Caco-2 (cell line): ENCODE measurements around the gene MPZL3. TPM values are rescaled to one million over a fixed set of nuclear protein-coding genes. Genes with fewer than 3 reads are reported as not detected.

Experiments
- BruUV-seq: library from RNA; stranded (reverse); fragments of 400-500 nt; replicated peaks from 2 replicates; lab custom pipeline; 2021; lab: Mats Ljungman, UMichigan
- CTCF ChIA-PET: fragments of 300-600 bp; sonication (Branson Sonifier 250); formaldehyde crosslinking; loops from one replicate; lab custom pipeline; 2022; ENCODE audit warnings: antibody characterized with exemption; lab: Charles Lee
- POLR2A ChIA-PET: fragments of 300-600 bp; sonication (Branson Sonifier 250); formaldehyde crosslinking; loops from one replicate; lab custom pipeline; 2022; ENCODE audit warnings: antibody characterized with exemption; lab: Charles Lee
- DNase-seq, 2 experiments: peaks; one replicate each; pipeline versions ENCODE4 v3.0.0 to v3.0.0-alpha.2; 2020 to 2022
- H3K27me3 ChIP-seq: replicated peaks from 2 replicates; pipeline ENCODE4 v1.6.0; 2011; ENCODE audit warnings: low read length; ENCODE audit not compliant: control insufficient read depth, insufficient read depth
- H3K36me3 ChIP-seq: 2 replicates; pipeline ENCODE4 v1.5.1; 2011; ENCODE audit warnings: low read length; ENCODE audit not compliant: control insufficient read depth, insufficient read depth
- H3K4me1 ChIP-seq: fragments of 250-450 bp; sonication (Bioruptor Pico); 2 replicates; pipeline ENCODE4 v1.5.1; 2020; ENCODE audit warnings: mild to moderate bottlenecking
- H3K4me3 ChIP-seq: 2 replicates; pipeline ENCODE4 v1.5.1; 2011; ENCODE audit warnings: low read depth, mild to moderate bottlenecking, control low read depth, low read length
- H3K9me3 ChIP-seq: fragments of 250-450 bp; sonication (Bioruptor Pico); 2 replicates; pipeline ENCODE4 v1.5.1; 2020; ENCODE audit warnings: mild to moderate bottlenecking, moderate library complexity
- H3K27ac Mint-ChIP-seq: one replicate; pipeline ENCODE4 v1.8.0; 2022; ENCODE audit warnings: mixed read lengths; ENCODE audit not compliant: unreplicated experiment
- H3K27me3 Mint-ChIP-seq: one replicate; pipeline ENCODE4 v1.8.0; 2022; ENCODE audit warnings: mixed read lengths; ENCODE audit not compliant: insufficient read depth, unreplicated experiment
- H3K36me3 Mint-ChIP-seq: one replicate; pipeline ENCODE4 v1.8.0; 2022; ENCODE audit warnings: mild to moderate bottlenecking, mixed read lengths; ENCODE audit not compliant: insufficient read depth, unreplicated experiment
- H3K4me1 Mint-ChIP-seq: one replicate; pipeline ENCODE4 v1.8.0; 2022; ENCODE audit warnings: low read depth, mixed read lengths; ENCODE audit not compliant: unreplicated experiment
- H3K4me3 Mint-ChIP-seq: one replicate; pipeline ENCODE4 v1.8.0; 2022; ENCODE audit warnings: mild to moderate bottlenecking, moderate library complexity, mixed read lengths; ENCODE audit not compliant: unreplicated experiment
- H3K9me3 Mint-ChIP-seq: one replicate; pipeline ENCODE4 v1.8.0; 2022; ENCODE audit warnings: mixed read lengths; ENCODE audit not compliant: unreplicated experiment
- CTCF ChIP-seq, 2 experiments: fragments of 200-600 bp in 1 of 2; IDR thresholded peaks; 1 replicate in 1 of 2; 2 replicates in 1 of 2; pipeline versions ENCODE4 v1.5.1 to v1.8.0; 2011 to 2022; ENCODE audit warnings: antibody characterized with exemption in 1 of 2, control low read depth in 1 of 2, inconsistent platforms in 1 of 2, low read depth in 1 of 2, low read length in 1 of 2, mild to moderate bottlenecking in 1 of 2, moderate library complexity in 1 of 2; ENCODE audit not compliant: insufficient read depth in 1 of 2, severe bottlenecking in 1 of 2, unreplicated experiment in 1 of 2
- intact Hi-C: fragments of 100-400 bp; cut with micrococcal nuclease; formaldehyde crosslinking; loops from one replicate; pipeline ENCODE4 v1.10.0; 2022; ENCODE audit not compliant: unreplicated experiment
- total RNA-seq: library from RNA; stranded (reverse); gene quantifications from 2 replicates; pipeline ENCODE4 v1.2.3, GENCODE V29; 2022

The MPZL3 gene
- total RNA-seq, 1 experiment from 2014 or later: 31.8 TPM

- no peak for DNase-seq
- Mint-ChIP-seq H3K27me3 (no peaks in the 10 kb centered on the region), H3K27ac (no peak overlapping the region), H3K4me1 (peaks cover 5% of the 10 kb centered on the region), H3K4me3 (no peak overlapping the region), H3K36me3 (no peaks in the 10 kb centered on the region), H3K9me3 (no peaks in the 10 kb centered on the region)
- TF ChIP-seq CTCF (IDR thresholded peaks at IDR 0.05; ENCODE audit: insufficient read depth in 1 of 2, low read depth in 1 of 2, low read length in 1 of 2, severe bottlenecking in 1 of 2, unreplicated experiment in 1 of 2): no peak
- BruUV-seq: no TSS peak
- intact Hi-C loops: no loop called here
- H3K4me1 ChIP-seq: peaks cover 20% of the 10 kb centered on the region; the same call in 1 of the 2 replicates
- ChIA-PET POLR2A (no interaction called here), CTCF (no interaction called here)
- no peaks in the 10 kb centered on the region for H3K27me3 ChIP-seq
- H3K9me3 ChIP-seq: no peaks in the 10 kb centered on the region
- H3K36me3 ChIP-seq: no peaks in the 10 kb centered on the region
- no peak overlapping the region for H3K4me3 ChIP-seq
These were observed 29.1 kb upstream of the MPZL3 start for GRCh38 chr11:118281284-118281683.

DNA sequence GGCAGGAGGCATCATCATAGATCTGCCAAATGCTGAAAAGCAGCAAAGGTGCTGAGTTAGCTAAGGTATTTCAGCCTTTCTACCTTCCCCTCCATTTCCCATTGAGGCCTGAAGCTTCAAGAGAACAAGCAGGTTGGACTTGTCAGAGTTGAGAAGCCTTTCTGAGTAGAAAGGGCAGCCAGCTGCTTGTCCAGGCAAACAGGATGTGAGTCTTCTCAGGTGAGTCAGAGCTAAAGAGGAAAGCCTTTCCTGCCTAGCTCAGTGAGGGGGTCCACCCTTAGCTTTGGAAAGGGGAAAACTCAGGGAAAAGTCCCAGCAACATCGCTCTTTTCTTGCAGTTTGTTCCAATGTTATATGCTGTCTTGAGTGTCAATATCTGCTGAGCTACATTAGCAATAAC is 25.1 kb upstream of the MPZL3 start:
- CTCF ChIA-PET: interaction anchor here (0.6 to 1.3 kb wide), 7 partner anchors 9 to 79 kb away, joined by 3 to 13 read pairs (median 3); partner anchors contain the start of gene MPZL2
- no peak overlapping the region for H3K4me3 ChIP-seq

DNA sequence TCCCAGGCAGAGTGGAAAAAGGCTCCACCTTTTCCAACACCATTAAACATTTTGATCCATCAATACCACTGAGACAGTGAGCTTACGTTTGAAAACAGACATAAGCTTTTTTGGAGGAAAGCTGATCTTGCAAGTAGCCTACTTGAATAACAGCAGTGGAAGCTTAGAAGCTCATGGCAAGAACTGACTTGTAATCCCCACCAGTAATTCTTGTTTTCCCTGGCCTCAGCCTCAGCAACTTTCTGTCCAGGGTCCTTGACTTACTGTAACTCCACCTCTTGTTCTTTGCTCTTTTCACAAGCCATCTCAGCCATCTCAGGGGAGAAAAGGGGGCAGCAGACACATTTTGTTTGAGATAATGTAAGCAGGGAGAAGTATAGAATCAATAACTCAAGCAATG is 24.3 kb upstream of the MPZL3 start:
- Mint-ChIP-seq H3K27ac (no peak overlapping the region), H3K4me1 (peaks cover 19% of the 10 kb centered on the region)
- POLR2A ChIA-PET: interaction anchor here (0.7 kb wide), 1 partner anchor 104 kb away, joined by 4 read pairs; no protein-coding TSS in a partner anchor

More for the DNA sequence above, 25.1 kb upstream of the MPZL3 start:
- Histone ChIP-seq H3K9me3 (no peaks in the 10 kb centered on the region), H3K27me3 (no peaks in the 10 kb centered on the region), H3K36me3 (no peaks in the 10 kb centered on the region), H3K4me1 (peaks cover 15% of the 10 kb centered on the region)
- peak in 1 of 2 experiments; percentile 55 for DNase-seq
- TF ChIP-seq CTCF (IDR thresholded peaks at IDR 0.05; ENCODE audit: insufficient read depth in 1 of 2, low read depth in 1 of 2, low read length in 1 of 2, severe bottlenecking in 1 of 2, unreplicated experiment in 1 of 2): no peak
- Mint-ChIP-seq H3K27me3 (no peaks in the 10 kb centered on the region), H3K4me3 (no peak overlapping the region), H3K27ac (no peak overlapping the region), H3K4me1 (peaks cover 13% of the 10 kb centered on the region), H3K9me3 (no peaks in the 10 kb centered on the region), H3K36me3 (no peaks in the 10 kb centered on the region)
- BruUV-seq: no TSS peak
- intact Hi-C loops: no loop called here
- POLR2A ChIA-PET: interaction anchor here (1.0 to 1.1 kb wide), 2 partner anchors 13 to 25 kb away, joined by 5 to 6 read pairs; partner anchors contain the start of genes MPZL2 and MPZL3

More for the DNA sequence above, 24.3 kb upstream of the MPZL3 start:
- H3K4me3 ChIP-seq: no peak overlapping the region
- Mint-ChIP-seq H3K36me3 (no peaks in the 10 kb centered on the region), H3K4me3 (no peak overlapping the region), H3K27me3 (no peaks in the 10 kb centered on the region), H3K9me3 (no peaks in the 10 kb centered on the region)
- H3K27me3 ChIP-seq: no peaks in the 10 kb centered on the region
- BruUV-seq: no TSS peak
- H3K9me3 ChIP-seq: no peaks in the 10 kb centered on the region
- CTCF ChIA-PET: interaction anchor here (0.9 to 1.3 kb wide), 2 partner anchors 13 to 78 kb away, joined by 3 to 13 read pairs; partner anchors contain the start of gene MPZL2
- DNase-seq: no peak
- H3K36me3 ChIP-seq: no peaks in the 10 kb centered on the region
- no peak for TF ChIP-seq CTCF (IDR thresholded peaks at IDR 0.05; ENCODE audit: insufficient read depth in 1 of 2, low read depth in 1 of 2, low read length in 1 of 2, severe bottlenecking in 1 of 2, unreplicated experiment in 1 of 2)
- intact Hi-C loops: no loop called here
- H3K4me1 ChIP-seq: peaks cover 23% of the 10 kb centered on the region
